ENCODE results near the gene BDNF.

DNA sequence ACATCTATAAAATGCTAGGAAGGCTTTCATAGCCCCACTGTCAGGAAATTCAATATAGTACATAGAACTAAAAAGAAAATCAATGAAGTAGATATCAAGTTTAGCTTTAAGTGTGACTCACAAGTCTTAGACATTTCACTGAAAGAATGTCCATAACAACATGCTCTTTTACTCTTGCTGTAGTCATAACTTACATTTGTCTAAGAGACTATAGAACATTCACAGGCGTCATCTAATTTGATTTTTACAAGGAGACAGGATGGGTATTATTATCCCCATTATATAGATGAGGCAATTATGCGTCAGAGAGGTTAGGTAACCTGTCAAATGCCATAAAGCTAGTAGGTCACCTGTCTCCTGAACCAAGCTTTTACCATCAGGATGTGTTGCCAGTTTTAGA, 36.9 kb downstream of the BDNF start:
- TF ChIP-seq, protein P1, sequence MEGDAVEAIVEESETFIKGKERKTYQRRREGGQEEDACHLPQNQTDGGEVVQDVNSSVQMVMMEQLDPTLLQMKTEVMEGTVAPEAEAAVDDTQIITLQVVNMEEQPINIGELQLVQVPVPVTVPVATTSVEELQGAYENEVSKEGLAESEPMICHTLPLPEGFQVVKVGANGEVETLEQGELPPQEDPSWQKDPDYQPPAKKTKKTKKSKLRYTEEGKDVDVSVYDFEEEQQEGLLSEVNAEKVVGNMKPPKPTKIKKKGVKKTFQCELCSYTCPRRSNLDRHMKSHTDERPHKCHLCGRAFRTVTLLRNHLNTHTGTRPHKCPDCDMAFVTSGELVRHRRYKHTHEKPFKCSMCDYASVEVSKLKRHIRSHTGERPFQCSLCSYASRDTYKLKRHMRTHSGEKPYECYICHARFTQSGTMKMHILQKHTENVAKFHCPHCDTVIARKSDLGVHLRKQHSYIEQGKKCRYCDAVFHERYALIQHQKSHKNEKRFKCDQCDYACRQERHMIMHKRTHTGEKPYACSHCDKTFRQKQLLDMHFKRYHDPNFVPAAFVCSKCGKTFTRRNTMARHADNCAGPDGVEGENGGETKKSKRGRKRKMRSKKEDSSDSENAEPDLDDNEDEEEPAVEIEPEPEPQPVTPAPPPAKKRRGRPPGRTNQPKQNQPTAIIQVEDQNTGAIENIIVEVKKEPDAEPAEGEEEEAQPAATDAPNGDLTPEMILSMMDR (IDR thresholded peaks at IDR 0.05; ENCODE audit: low read depth, low read length, missing input control) = no peak
- no peak for TF ChIP-seq SP1 (IDR thresholded peaks at IDR 0.05)
- TF ChIP-seq EGR1 (IDR thresholded peaks at IDR 0.05; ENCODE audit: low read depth in 2 of 2) = no peak
- TF ChIP-seq TAF1 (conservative IDR thresholded peaks at IDR 0.05) = no peak
- TF ChIP-seq JUND (IDR thresholded peaks at IDR 0.05) = no peak
- TF ChIP-seq, protein P2, sequence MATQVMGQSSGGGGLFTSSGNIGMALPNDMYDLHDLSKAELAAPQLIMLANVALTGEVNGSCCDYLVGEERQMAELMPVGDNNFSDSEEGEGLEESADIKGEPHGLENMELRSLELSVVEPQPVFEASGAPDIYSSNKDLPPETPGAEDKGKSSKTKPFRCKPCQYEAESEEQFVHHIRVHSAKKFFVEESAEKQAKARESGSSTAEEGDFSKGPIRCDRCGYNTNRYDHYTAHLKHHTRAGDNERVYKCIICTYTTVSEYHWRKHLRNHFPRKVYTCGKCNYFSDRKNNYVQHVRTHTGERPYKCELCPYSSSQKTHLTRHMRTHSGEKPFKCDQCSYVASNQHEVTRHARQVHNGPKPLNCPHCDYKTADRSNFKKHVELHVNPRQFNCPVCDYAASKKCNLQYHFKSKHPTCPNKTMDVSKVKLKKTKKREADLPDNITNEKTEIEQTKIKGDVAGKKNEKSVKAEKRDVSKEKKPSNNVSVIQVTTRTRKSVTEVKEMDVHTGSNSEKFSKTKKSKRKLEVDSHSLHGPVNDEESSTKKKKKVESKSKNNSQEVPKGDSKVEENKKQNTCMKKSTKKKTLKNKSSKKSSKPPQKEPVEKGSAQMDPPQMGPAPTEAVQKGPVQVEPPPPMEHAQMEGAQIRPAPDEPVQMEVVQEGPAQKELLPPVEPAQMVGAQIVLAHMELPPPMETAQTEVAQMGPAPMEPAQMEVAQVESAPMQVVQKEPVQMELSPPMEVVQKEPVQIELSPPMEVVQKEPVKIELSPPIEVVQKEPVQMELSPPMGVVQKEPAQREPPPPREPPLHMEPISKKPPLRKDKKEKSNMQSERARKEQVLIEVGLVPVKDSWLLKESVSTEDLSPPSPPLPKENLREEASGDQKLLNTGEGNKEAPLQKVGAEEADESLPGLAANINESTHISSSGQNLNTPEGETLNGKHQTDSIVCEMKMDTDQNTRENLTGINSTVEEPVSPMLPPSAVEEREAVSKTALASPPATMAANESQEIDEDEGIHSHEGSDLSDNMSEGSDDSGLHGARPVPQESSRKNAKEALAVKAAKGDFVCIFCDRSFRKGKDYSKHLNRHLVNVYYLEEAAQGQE (IDR thresholded peaks at IDR 0.05) = no peak
- TF ChIP-seq RAD21 (IDR thresholded peaks at IDR 0.05) = no peak
- TF ChIP-seq FOXA1 (IDR thresholded peaks at IDR 0.05) = no peak
- TF ChIP-seq, protein P3, sequence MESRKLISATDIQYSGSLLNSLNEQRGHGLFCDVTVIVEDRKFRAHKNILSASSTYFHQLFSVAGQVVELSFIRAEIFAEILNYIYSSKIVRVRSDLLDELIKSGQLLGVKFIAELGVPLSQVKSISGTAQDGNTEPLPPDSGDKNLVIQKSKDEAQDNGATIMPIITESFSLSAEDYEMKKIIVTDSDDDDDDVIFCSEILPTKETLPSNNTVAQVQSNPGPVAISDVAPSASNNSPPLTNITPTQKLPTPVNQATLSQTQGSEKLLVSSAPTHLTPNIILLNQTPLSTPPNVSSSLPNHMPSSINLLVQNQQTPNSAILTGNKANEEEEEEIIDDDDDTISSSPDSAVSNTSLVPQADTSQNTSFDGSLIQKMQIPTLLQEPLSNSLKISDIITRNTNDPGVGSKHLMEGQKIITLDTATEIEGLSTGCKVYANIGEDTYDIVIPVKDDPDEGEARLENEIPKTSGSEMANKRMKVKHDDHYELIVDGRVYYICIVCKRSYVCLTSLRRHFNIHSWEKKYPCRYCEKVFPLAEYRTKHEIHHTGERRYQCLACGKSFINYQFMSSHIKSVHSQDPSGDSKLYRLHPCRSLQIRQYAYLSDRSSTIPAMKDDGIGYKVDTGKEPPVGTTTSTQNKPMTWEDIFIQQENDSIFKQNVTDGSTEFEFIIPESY (IDR thresholded peaks at IDR 0.05) = no peak
- no peak for TF ChIP-seq RXRA (IDR thresholded peaks at IDR 0.05)
- no peak for TF ChIP-seq HNF4A (conservative IDR thresholded peaks at IDR 0.05)

All from liver (tissue), 3 donors.